HepG2 (cell line): ENCODE results near the gene POLG2. TPM values are rescaled to one million over a fixed set of nuclear protein-coding genes. Genes with fewer than 3 reads are reported as not detected.

Experiments
- CBX5 ChIP-seq: sonication (generic); formaldehyde crosslinking; IDR thresholded peaks from 2 replicates; pipeline ENCODE4 v1.4.0; 2020; ENCODE audit warnings: missing genetic modification reagents, borderline replicate concordance
- CEBPB ChIP-seq: IDR thresholded peaks from 2 replicates; pipeline ENCODE4 v1.6.1; 2011; ENCODE audit warnings: low read depth, low read length, improper control_type of control experiment, borderline replicate concordance
- FOXA3 ChIP-seq: IDR thresholded peaks from 2 replicates; pipeline ENCODE4 v1.6.1; 2016; ENCODE audit warnings: missing genetic modification reagents, missing compliant biosample characterization
- GABPA ChIP-seq, 2 experiments: IDR thresholded peaks; 2 replicates each; pipeline ENCODE4 v1.6.1; 2011 to 2016; ENCODE audit warnings: low read depth in 2 of 2, low read length in 1 of 2, missing biosample characterization in 1 of 2, missing genetic modification characterization in 1 of 2
- GATAD1 ChIP-seq: IDR thresholded peaks from 2 replicates; pipeline ENCODE4 v1.6.1; 2016; ENCODE audit warnings: missing genetic modification reagents, missing compliant biosample characterization
- HDAC6 ChIP-seq: fragments of 200-600 bp; sonication (generic); IDR thresholded peaks from 2 replicates; pipeline ENCODE4 v1.7.0; 2017; ENCODE audit warnings: mild to moderate bottlenecking, antibody characterized with exemption, low read length, low read depth
- MXD3 ChIP-seq: IDR thresholded peaks from 2 replicates; pipeline ENCODE4 v1.6.1; 2016; ENCODE audit warnings: mild to moderate bottlenecking, missing biosample characterization, missing genetic modification reagents
- SRSF9 ChIP-seq: fragments of 200-400 bp; formaldehyde crosslinking; IDR thresholded peaks from 2 replicates; pipeline ENCODE4 v1.6.1; 2018; ENCODE audit warnings: borderline replicate concordance, mild to moderate bottlenecking, low read depth, low read length; ENCODE audit not compliant: insufficient read depth, poor library complexity, severe bottlenecking
- TEAD2 ChIP-seq: sonication (generic); formaldehyde crosslinking; IDR thresholded peaks from 2 replicates; pipeline ENCODE4 v1.9.0; 2021; ENCODE audit warnings: missing genetic modification reagents
- TIGD3 ChIP-seq: sonication (generic); formaldehyde crosslinking; IDR thresholded peaks from 2 replicates; pipeline ENCODE4 v1.5.1; 2020; ENCODE audit warnings: mild to moderate bottlenecking, missing genetic modification reagents, borderline replicate concordance
- XRCC5 ChIP-seq: fragments of 200-400 bp; formaldehyde crosslinking; optimal IDR thresholded peaks from 2 replicates; pipeline ENCODE3; 2017; ENCODE audit warnings: mild to moderate bottlenecking, low read length
- ZEB1 ChIP-seq: IDR thresholded peaks from 2 replicates; pipeline ENCODE4 v1.6.1; 2012; ENCODE audit warnings: mild to moderate bottlenecking, low read depth, inconsistent platforms; ENCODE audit not compliant: insufficient replicate concordance
- ZMAT5 ChIP-seq: sonication (generic); formaldehyde crosslinking; IDR thresholded peaks from 2 replicates; pipeline ENCODE4 v1.5.0; 2020; ENCODE audit warnings: mild to moderate bottlenecking, low read depth, missing genetic modification reagents, borderline replicate concordance
- ZNF142 ChIP-seq: sonication (generic); formaldehyde crosslinking; IDR thresholded peaks from 2 replicates; pipeline ENCODE4 v1.4.0; 2020; ENCODE audit warnings: missing genetic modification reagents
- ZNF160 ChIP-seq: sonication (generic); formaldehyde crosslinking; IDR thresholded peaks from 2 replicates; pipeline ENCODE4 v1.8.0; 2022; ENCODE audit warnings: mild to moderate bottlenecking, inconsistent platforms, missing genetic modification reagents
- ZNF691 ChIP-seq: sonication (generic); formaldehyde crosslinking; IDR thresholded peaks from 2 replicates; pipeline ENCODE4 v1.4.0; 2020; ENCODE audit warnings: missing genetic modification reagents, low read depth, mild to moderate bottlenecking, borderline replicate concordance
- ZUFSP ChIP-seq: sonication (generic); formaldehyde crosslinking; IDR thresholded peaks from 2 replicates; pipeline ENCODE4 v1.9.0; 2021; ENCODE audit warnings: missing genetic modification reagents, mild to moderate bottlenecking, borderline replicate concordance
- polyA plus RNA-seq, 8 experiments: library from polyadenylated mRNA; depleted of rRNA in 3 of 8; stranded (reverse) in 7 of 8; unstranded in 1 of 8; fragments of >200 nt; fragmentation: Illumina TruSeq in 4 of 8; extraction: Trizol in 4 of 8; gene quantifications; 2 replicates each; pipeline versions ENCODE4 v1.2.1 to v1.2.3, GENCODE V29; 2011 to 2016; ENCODE audit warnings: low read depth in 4 of 8, missing spikeins in 1 of 8, mixed read lengths in 1 of 8; ENCODE audit not compliant: insufficient read depth in 1 of 8
- total RNA-seq, 5 experiments: library from RNA; depleted of rRNA; stranded (reverse); fragments of >200 nt; fragmentation: Illumina TruSeq; extraction: Trizol; gene quantifications; 2 replicates each; pipeline ENCODE4 v1.2.3, GENCODE V29; 2016; ENCODE audit warnings: low read depth in 1 of 5

Gene POLG2
- total and polyA plus RNA-seq, 2 of the 13 experiments (the other 11 are each of a cell fraction or from before 2014, with no cell fraction given) = 21.1 to 25.5 TPM

- TF ChIP-seq ZUFSP (CRISPR knock-in tag) = no peak
- no peak for TF ChIP-seq ZMAT5 (CRISPR knock-in tag)
- peak; percentile 21 for TF ChIP-seq ZEB1
- TF ChIP-seq CBX5 (CRISPR knock-in tag) = peak; percentile 55; the same call in 1 of the 2 replicates
- TF ChIP-seq SRSF9 = no peak
- TF ChIP-seq CEBPB = no peak
- TF ChIP-seq TIGD3 = no peak
- peak; percentile 92 for TF ChIP-seq GATAD1
- TF ChIP-seq GABPA (IDR thresholded peaks at IDR 0.05; ENCODE audit: low read depth, low read length) = peak; percentile 88
- TF ChIP-seq GABPA (CRISPR knock-in tag; IDR thresholded peaks at IDR 0.05; ENCODE audit: low read depth) = peak; percentile 90
- TF ChIP-seq ZNF691 (CRISPR knock-in tag) = peak; percentile 81
- no peak for TF ChIP-seq TEAD2 (CRISPR knock-in tag)
- TF ChIP-seq XRCC5 = peak; percentile 62
- peak; percentile 85; the same call in 1 of the 2 replicates for TF ChIP-seq HDAC6
- TF ChIP-seq MXD3 (CRISPR knock-in tag) = peak; percentile 86; the same call in 1 of the 2 replicates
- TF ChIP-seq ZNF160 (CRISPR knock-in tag) = peak; percentile 59; the same call in 1 of the 2 replicates
- TF ChIP-seq ZNF142 = no peak; the same call in 1 of the 2 replicates
- TF ChIP-seq FOXA3 (CRISPR knock-in tag) = peak; percentile 35; the same call in 1 of the 2 replicates
These were observed at the start of gene POLG2 (continued) for GRCh38 chr17:64496786-64497564.
